Mesendoderm (in vitro differentiated cells): ENCODE data around the gene CCNF.

Experiments used
- DNase-seq: peaks from one replicate; pipeline ENCODE4 v3.0.0; 2013
- H2AK5ac ChIP-seq: 2 replicates; pipeline ENCODE4 v1.6.1; 2013; ENCODE audit warnings: low read length, inconsistent platforms
- H2BK120ac ChIP-seq: 2 replicates; pipeline ENCODE4 v1.6.1; 2013; ENCODE audit warnings: low read depth, mild to moderate bottlenecking, low read length, moderate library complexity, mixed read lengths
- H2BK15ac ChIP-seq: replicated peaks from 2 replicates; pipeline ENCODE4 v1.6.1; 2013; ENCODE audit warnings: low read depth, mild to moderate bottlenecking, moderate library complexity
- H2BK5ac ChIP-seq: 2 replicates; pipeline ENCODE4 v1.6.1; 2013; ENCODE audit warnings: low read length, inconsistent platforms
- H3K18ac ChIP-seq: 2 replicates; pipeline ENCODE4 v1.6.1; 2013; ENCODE audit warnings: mild to moderate bottlenecking, low read length, mixed read lengths
- H3K23ac ChIP-seq: one replicate; pipeline ENCODE4 v1.6.1; 2013; ENCODE audit warnings: low read length
- H3K27ac ChIP-seq: 2 replicates; pipeline ENCODE4 v1.5.1; 2013; ENCODE audit warnings: low read depth, mild to moderate bottlenecking, inconsistent platforms, low read length, moderate library complexity
- H3K27me3 ChIP-seq: 2 replicates; pipeline ENCODE4 v1.6.1; 2013; ENCODE audit warnings: low read length, control low read depth, mild to moderate bottlenecking, inconsistent platforms; ENCODE audit not compliant: insufficient read depth, poor library complexity
- H3K36me3 ChIP-seq: 2 replicates; pipeline ENCODE4 v1.6.1; 2013; ENCODE audit warnings: low read length, inconsistent platforms; ENCODE audit not compliant: control insufficient read depth, insufficient read depth
- H3K4ac ChIP-seq: one replicate; pipeline ENCODE4 v1.6.1; 2013; ENCODE audit warnings: low read depth, mild to moderate bottlenecking, low read length, moderate library complexity
- H3K4me1 ChIP-seq: 2 replicates; pipeline ENCODE4 v1.6.1; 2013; ENCODE audit warnings: low read depth, low read length, inconsistent platforms; ENCODE audit not compliant: control insufficient read depth
- H3K4me2 ChIP-seq: 2 replicates; pipeline ENCODE4 v1.6.1; 2013; ENCODE audit warnings: low read length
- H3K4me3 ChIP-seq: 2 replicates; pipeline ENCODE4 v1.5.1; 2013; ENCODE audit warnings: mild to moderate bottlenecking, low read length
- H3K56ac ChIP-seq: one replicate; pipeline ENCODE4 v1.6.1; 2013; ENCODE audit warnings: low read length
- H3K79me1 ChIP-seq: 2 replicates; pipeline ENCODE4 v1.6.1; 2013; ENCODE audit warnings: low read length, inconsistent platforms
- H3K79me2 ChIP-seq: 2 replicates; pipeline ENCODE4 v1.6.1; 2013; ENCODE audit warnings: mild to moderate bottlenecking, low read length; ENCODE audit not compliant: control insufficient read depth, insufficient read depth
- H3K9ac ChIP-seq: 2 replicates; pipeline ENCODE4 v1.6.1; 2013; ENCODE audit warnings: low read length, inconsistent platforms
- H4K5ac ChIP-seq: one replicate; pipeline ENCODE4 v1.6.1; 2013; ENCODE audit warnings: low read length
- H4K8ac ChIP-seq: one replicate; pipeline ENCODE4 v1.6.1; 2013; ENCODE audit warnings: low read depth, mild to moderate bottlenecking, control low read depth, low read length, moderate library complexity
- WGBS: extraction: QIAGEN DNeasy Blood & Tissue Kit; methylation state at CpG from one replicate; pipeline ENCODE4 v1.1.7; 2013; ENCODE audit warnings: low lambda C conversion rate, missing lambda C conversion rate; ENCODE audit not compliant: insufficient coverage; ENCODE audit errors: extremely low coverage; 5-methylcytosine and 5-hydroxymethylcytosine counted together

CCNF gene

DNA sequence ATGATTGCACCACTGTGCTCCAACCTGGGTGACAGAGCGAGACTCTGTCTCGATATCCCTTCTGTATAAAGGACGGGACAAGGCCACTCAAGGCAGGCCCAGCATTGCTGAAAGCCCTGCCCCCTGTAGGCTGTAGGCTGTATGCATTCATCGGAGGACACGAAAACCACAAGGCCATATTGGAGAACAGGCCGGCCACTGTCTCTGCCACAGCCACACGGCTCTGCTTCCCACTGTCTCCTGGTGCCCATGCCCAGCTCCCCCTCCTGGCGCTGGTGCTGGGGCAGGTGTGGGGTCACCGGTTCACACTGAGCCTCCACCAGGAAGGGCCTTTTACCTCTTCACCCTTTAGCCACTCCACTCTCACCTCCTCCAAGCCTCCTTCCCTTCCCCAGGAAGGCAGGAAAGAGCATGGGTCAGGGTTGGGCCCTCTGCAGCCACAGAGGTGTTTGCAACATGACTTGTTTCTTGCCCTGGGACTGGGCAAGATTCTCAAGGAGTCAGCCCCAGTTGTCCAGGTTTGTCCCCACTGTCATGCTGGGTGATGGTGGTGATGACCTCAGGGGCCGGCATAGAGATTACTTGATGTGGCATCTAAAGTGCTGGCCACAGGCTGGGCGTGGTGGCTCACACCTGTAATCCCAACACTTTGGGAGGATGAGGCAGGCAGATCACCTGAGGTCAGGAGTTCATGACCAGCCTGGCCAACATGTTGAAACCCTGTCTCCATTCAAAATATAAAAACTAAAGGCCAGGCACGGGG is 36.6 kb downstream of the CCNF start:
- Histone ChIP-seq H2BK5ac (no peak overlapping the region), H3K9ac (no peak overlapping the region), H3K56ac (no peak overlapping the region), H3K18ac (no peak overlapping the region), H3K79me2 (peaks cover under 1% of the 10 kb centered on the region), H3K36me3 (no peaks in the 10 kb centered on the region), H4K5ac (no peak overlapping the region), H2BK120ac (no peak overlapping the region), H3K27me3 (peaks cover 4% of the 10 kb centered on the region), H3K4ac (no peak overlapping the region), H3K27ac (no peak overlapping the region), H2BK15ac (no peak overlapping the region), H3K4me1 (peaks cover under 1% of the 10 kb centered on the region), H2AK5ac (no peak overlapping the region), H3K4me3 (no peak overlapping the region), H4K8ac (no peak overlapping the region), H3K79me1 (peaks cover 3% of the 10 kb centered on the region), H3K4me2 (no peak overlapping the region), H3K23ac (no peak overlapping the region)
- peak; percentile 56 for DNase-seq
- no CpG with 5 or more reads among the region's 12 CpGs for WGBS

GRCh38 chr16:2466667-2467527 is 37.6 kb downstream of the CCNF start:
- Histone ChIP-seq H3K79me1 (no peaks in the 10 kb centered on the region), H3K79me2 (no peaks in the 10 kb centered on the region), H3K18ac (no peak overlapping the region), H3K4ac (no peak overlapping the region), H2BK15ac (no peak overlapping the region), H3K27ac (no peak overlapping the region), H3K56ac (peak overlapping the region; percentile 60), H3K4me1 (no peaks in the 10 kb centered on the region), H3K4me3 (no peak overlapping the region), H4K5ac (no peak overlapping the region), H3K36me3 (no peaks in the 10 kb centered on the region), H4K8ac (no peak overlapping the region), H2BK120ac (no peak overlapping the region), H2AK5ac (no peak overlapping the region), H3K27me3 (peaks cover 7% of the 10 kb centered on the region), H3K9ac (peak overlapping the region; percentile 54), H3K4me2 (no peak overlapping the region), H2BK5ac (no peak overlapping the region), H3K23ac (no peak overlapping the region)
- WGBS: no CpG with 5 or more reads among the region's 29 CpGs
- DNase-seq: no peak

DNA sequence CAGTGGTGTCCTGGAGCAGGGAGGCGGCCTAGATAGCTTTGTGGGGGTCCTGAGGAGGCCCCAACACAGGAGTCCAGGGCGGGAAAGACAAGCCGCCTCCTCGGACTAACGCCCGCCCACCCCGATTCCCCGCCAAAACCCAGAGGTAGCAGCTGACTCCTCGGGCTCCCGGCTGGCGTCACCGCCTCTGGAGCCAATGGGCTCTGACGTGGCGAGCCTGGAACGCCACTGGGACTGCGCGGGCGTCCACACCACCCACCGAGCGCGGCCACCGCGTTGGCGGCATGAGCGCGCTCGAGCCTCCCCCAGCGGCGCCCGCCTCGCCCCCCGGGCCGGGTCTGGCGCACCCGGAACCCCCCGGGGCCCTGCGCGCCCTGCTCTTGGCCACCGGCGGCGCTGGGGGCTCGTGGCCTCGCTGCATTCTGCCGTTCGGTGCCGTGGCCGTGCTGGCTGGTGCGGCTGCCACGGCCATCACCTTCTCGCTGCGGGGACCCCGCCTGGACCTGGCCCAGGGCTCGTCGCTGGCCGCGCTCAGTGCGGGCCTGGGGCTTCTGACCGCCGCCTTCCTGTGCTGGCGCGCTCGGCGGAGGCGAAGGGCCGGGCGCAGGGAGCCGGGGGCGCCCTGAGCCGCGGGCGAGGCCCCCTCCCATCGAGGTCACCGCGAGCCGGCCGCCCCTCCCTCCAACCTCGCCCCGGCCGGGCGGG is 38.4 kb downstream of the CCNF start:
- no peak overlapping the region for H4K5ac ChIP-seq
- no peak overlapping the region for H2BK15ac ChIP-seq
- peak overlapping the region; percentile 90 for H3K4ac ChIP-seq
- no peak overlapping the region for H3K23ac ChIP-seq
- no peak overlapping the region for H2BK5ac ChIP-seq
- no peak overlapping the region for H3K4me3 ChIP-seq
- no peaks in the 10 kb centered on the region for H3K36me3 ChIP-seq
- no peak overlapping the region for H4K8ac ChIP-seq
- no peak overlapping the region for H2BK120ac ChIP-seq
- H3K4me2 ChIP-seq: peak overlapping the region; percentile 58
- H3K27ac ChIP-seq: no peak overlapping the region
- no CpG with 5 or more reads among the region's 80 CpGs for WGBS
- H3K79me2 ChIP-seq: no peaks in the 10 kb centered on the region
- H3K56ac ChIP-seq: peak overlapping the region; percentile 85
- H3K27me3 ChIP-seq: peaks cover 9% of the 10 kb centered on the region
- no peaks in the 10 kb centered on the region for H3K79me1 ChIP-seq
- peak overlapping the region; percentile 76 for H3K9ac ChIP-seq
- no peak overlapping the region for H2AK5ac ChIP-seq
- peak; percentile 68 for DNase-seq
- H3K4me1 ChIP-seq: no peaks in the 10 kb centered on the region
- peak overlapping the region; percentile 51 for H3K18ac ChIP-seq

DNA sequence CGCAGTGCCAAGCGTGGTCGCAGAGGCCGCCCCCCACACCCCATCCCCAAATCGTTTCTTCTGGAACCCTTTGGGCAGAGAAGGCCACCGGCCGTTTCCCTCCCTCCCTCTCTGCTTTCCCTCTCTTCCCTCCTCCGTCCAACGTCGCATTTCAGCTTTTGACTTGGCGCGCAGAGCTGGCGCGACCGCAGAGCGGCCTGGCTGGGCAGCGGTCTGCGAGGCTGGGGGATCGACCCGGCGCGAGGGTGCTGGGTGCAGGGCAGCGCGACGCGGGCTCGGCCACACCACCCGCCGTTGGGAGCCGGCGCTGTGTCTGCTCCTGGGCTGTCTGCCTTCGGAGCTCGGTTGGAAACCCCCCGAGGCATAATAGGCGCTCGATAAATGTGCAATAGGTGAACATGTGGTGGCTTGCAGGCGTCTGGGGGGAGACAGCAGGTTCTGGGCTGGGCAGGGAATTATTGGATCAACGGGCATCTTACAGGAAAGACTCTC is 39.0 kb downstream of the CCNF start:
- no peak overlapping the region for H3K4me3 ChIP-seq
- WGBS: no CpG with 5 or more reads among the region's 38 CpGs
- H3K4me1 ChIP-seq: no peaks in the 10 kb centered on the region
- peak overlapping the region; percentile 76 for H3K9ac ChIP-seq
- H3K4ac ChIP-seq: peak overlapping the region; percentile 90
- no peak overlapping the region for H4K8ac ChIP-seq
- H3K4me2 ChIP-seq: peak overlapping the region; percentile 58
- no peaks in the 10 kb centered on the region for H3K79me2 ChIP-seq
- no peak overlapping the region for H3K27ac ChIP-seq
- H4K5ac ChIP-seq: no peak overlapping the region
- no peaks in the 10 kb centered on the region for H3K36me3 ChIP-seq
- DNase-seq: peak; percentile 22
- no peak overlapping the region for H2AK5ac ChIP-seq
- peak overlapping the region; percentile 85 for H3K56ac ChIP-seq
- no peak overlapping the region for H2BK15ac ChIP-seq
- H3K23ac ChIP-seq: no peak overlapping the region
- peak overlapping the region; percentile 51 for H3K18ac ChIP-seq
- no peak overlapping the region for H2BK5ac ChIP-seq
- peaks cover 9% of the 10 kb centered on the region for H3K27me3 ChIP-seq
- no peaks in the 10 kb centered on the region for H3K79me1 ChIP-seq
- no peak overlapping the region for H2BK120ac ChIP-seq

GRCh38 chr16:2468725-2469398 is 39.6 kb downstream of the CCNF start:
- Histone ChIP-seq H3K4me2 (no peak overlapping the region), H3K79me1 (no peaks in the 10 kb centered on the region), H3K4me1 (no peaks in the 10 kb centered on the region), H2AK5ac (no peak overlapping the region), H3K9ac (peak overlapping the region; percentile 76), H2BK15ac (no peak overlapping the region), H3K18ac (no peak overlapping the region), H3K27ac (no peak overlapping the region), H3K27me3 (peaks cover 9% of the 10 kb centered on the region), H3K79me2 (no peaks in the 10 kb centered on the region), H4K8ac (no peak overlapping the region), H3K36me3 (no peaks in the 10 kb centered on the region), H3K56ac (peak overlapping the region; percentile 85), H2BK5ac (no peak overlapping the region), H2BK120ac (no peak overlapping the region), H3K4me3 (no peak overlapping the region), H3K23ac (no peak overlapping the region), H3K4ac (no peak overlapping the region), H4K5ac (no peak overlapping the region)
- DNase-seq: no peak
- WGBS: no CpG with 5 or more reads among the region's 14 CpGs
